ENCODE data around the gene ETF1. TPM values are rescaled to one million over a fixed set of nuclear protein-coding genes. Genes with fewer than 3 reads are reported as not detected.

ETF1 gene
- total and polyA plus RNA-seq, 7 experiments from 2014 or later, result 19.0 to 137 (median 43.1) TPM

- no peaks in the 10 kb centered on the region for H3K27me3 Mint-ChIP-seq
- H3K36me3 ChIP-seq (ENCODE audit: control insufficient read depth in 2 of 3, insufficient read depth in 3 of 3, low read length in 3 of 3), result peaks cover 41 to 95% (median 66%) of the 10 kb centered on the region in 3 experiments
- ChIA-PET CTCF (interaction anchor here (0.6 kb wide), 1 partner anchor 21 kb away, joined by 4 read pairs; no protein-coding TSS in a partner anchor), POLR2A (interaction anchor here (1.1 to 3.0 kb wide), 2 partner anchors 7 to 25 kb away, joined by 5 to 28 read pairs; partner anchors contain the start of genes ETF1 and HSPA9)
- DNase-seq, result no peak
- H3K4me1 ChIP-seq (ENCODE audit: control insufficient read depth in 2 of 2, insufficient read depth in 2 of 2, low read length in 2 of 2), result peaks cover 24 to 38% of the 10 kb centered on the region in 2 donors
- H3K4me3 ChIP-seq (ENCODE audit: low read length), result no peak overlapping the region
- H3K36me3 Mint-ChIP-seq, result peaks cover 12 to 71% (median 52%) of the 10 kb centered on the region in 5 donors
- ATAC-seq, result no peak
- no peak overlapping the region for H3K27ac ChIP-seq (ENCODE audit: low read depth, low read length)
- peak overlapping the region in 2 of 10 donors; percentile 2 for H3K4me3 Mint-ChIP-seq
- H3K9me3 ChIP-seq (ENCODE audit: control insufficient read depth in 2 of 3, low read length in 3 of 3), result no peaks in the 10 kb centered on the region
- H3K9me3 Mint-ChIP-seq, result peaks cover 0 to 2% (median 0%) of the 10 kb centered on the region in 11 donors
- intact Hi-C loops (cut with micrococcal nuclease), result no loop called here
- peak overlapping the region in 7 of 9 donors; percentile 23 to 63 (median 49) for H3K27ac Mint-ChIP-seq
- H3K27me3 ChIP-seq (ENCODE audit: control insufficient read depth in 2 of 2, insufficient read depth in 2 of 2, low read length in 2 of 2), result no peaks in the 10 kb centered on the region
- peaks cover 24 to 77% (median 60%) of the 10 kb centered on the region in 7 donors for H3K4me1 Mint-ChIP-seq
These were observed 25.2 kb upstream of the ETF1 start for GRCh38 chr5:138568061-138568824.

- H3K4me1 ChIP-seq (ENCODE audit: control insufficient read depth in 2 of 2, insufficient read depth in 2 of 2, low read length in 2 of 2), result peaks cover 21 to 38% of the 10 kb centered on the region in 2 donors
- H3K36me3 Mint-ChIP-seq, result peaks cover 12 to 63% (median 42%) of the 10 kb centered on the region in 5 donors
- H3K27me3 Mint-ChIP-seq, result no peaks in the 10 kb centered on the region
- peak overlapping the region in 8 of 9 donors; percentile 45 to 94 (median 78) for H3K27ac Mint-ChIP-seq
- no peak overlapping the region for H3K4me3 ChIP-seq (ENCODE audit: low read length)
- H3K9me3 Mint-ChIP-seq, result peaks cover 0 to 2% (median 0%) of the 10 kb centered on the region in 11 donors
- ATAC-seq (no peak), DNase-seq (no peak)
- H3K27ac ChIP-seq (ENCODE audit: low read depth, low read length), result peak overlapping the region; percentile 4
- H3K9me3 ChIP-seq (ENCODE audit: control insufficient read depth in 2 of 3, low read length in 3 of 3), result no peaks in the 10 kb centered on the region
- H3K27me3 ChIP-seq (ENCODE audit: control insufficient read depth in 2 of 2, insufficient read depth in 2 of 2, low read length in 2 of 2), result no peaks in the 10 kb centered on the region
- peak overlapping the region in 3 of 10 donors; percentile 16 to 49 (median 18) for H3K4me3 Mint-ChIP-seq
- intact Hi-C loops (cut with micrococcal nuclease), result no loop called here
- H3K36me3 ChIP-seq (ENCODE audit: control insufficient read depth in 2 of 3, insufficient read depth in 3 of 3, low read length in 3 of 3), result peaks cover 40 to 86% (median 56%) of the 10 kb centered on the region in 3 experiments
- ChIA-PET CTCF (interaction anchor here (0.6 kb wide), 1 partner anchor 86 kb away, joined by 3 read pairs; no protein-coding TSS in a partner anchor), POLR2A (interaction anchor here (1.9 to 3.0 kb wide), 2 partner anchors 8 to 23 kb away, joined by 10 to 28 read pairs; partner anchors contain the start of genes ETF1 and HSPA9)
- peaks cover 20 to 73% (median 58%) of the 10 kb centered on the region in 7 donors for H3K4me1 Mint-ChIP-seq
These were observed 23.8 kb upstream of the ETF1 start for GRCh38 chr5:138566792-138567191.

- Mint-ChIP-seq H3K4me3 (peak overlapping the region; percentile 23 to 77 (median 66)), H3K27ac (peak overlapping the region; percentile 74 to 96 (median 92)), H3K4me1 (peaks cover 20 to 71% (median 54%) of the 10 kb centered on the region in 7 donors), H3K27me3 (no peaks in the 10 kb centered on the region), H3K36me3 (peaks cover 16 to 62% (median 43%) of the 10 kb centered on the region in 5 donors), H3K9me3 (peaks cover 0 to 4% (median 0%) of the 10 kb centered on the region in 11 donors)
- DNase-seq, result peak in 7 of 9 donors; percentile 31 to 66 (median 50)
- Histone ChIP-seq H3K36me3 (ENCODE audit: control insufficient read depth in 2 of 3, insufficient read depth in 3 of 3, low read length in 3 of 3) (peaks cover 49 to 86% (median 51%) of the 10 kb centered on the region in 3 experiments), H3K4me1 (ENCODE audit: control insufficient read depth in 2 of 2, insufficient read depth in 2 of 2, low read length in 2 of 2) (peaks cover 21 to 38% of the 10 kb centered on the region in 2 donors), H3K4me3 (ENCODE audit: low read length) (peak overlapping the region; percentile 21), H3K9me3 (ENCODE audit: control insufficient read depth in 2 of 3, low read length in 3 of 3) (no peaks in the 10 kb centered on the region), H3K27ac (ENCODE audit: low read depth, low read length) (peak overlapping the region; percentile 64), H3K27me3 (ENCODE audit: control insufficient read depth in 2 of 2, insufficient read depth in 2 of 2, low read length in 2 of 2) (no peaks in the 10 kb centered on the region)
- ChIA-PET CTCF (interaction anchor here (0.6 to 1.0 kb wide), 2 partner anchors 10 to 78 kb away, joined by 4 read pairs; partner anchors contain the start of gene HSPA9), POLR2A (interaction anchor here (1.2 to 3.0 kb wide), 3 partner anchors 10 to 21 kb away, joined by 3 to 28 read pairs (median 10); partner anchors contain the start of genes ETF1 and HSPA9)
- intact Hi-C loops (cut with micrococcal nuclease), result loop anchor here in 1 of 2 donors (1.0 kb wide), 1 partner anchor 10 kb away; the partner anchor contains the start of gene HSPA9
- ATAC-seq, result peak; percentile 83
These were observed 22.2 kb upstream of the ETF1 start for GRCh38 chr5:138565100-138565821.

- Mint-ChIP-seq H3K27me3 (no peaks in the 10 kb centered on the region), H3K4me3 (no peak overlapping the region), H3K9me3 (peaks cover 0 to 4% (median 0%) of the 10 kb centered on the region in 11 donors), H3K36me3 (peaks cover 16 to 63% (median 50%) of the 10 kb centered on the region in 5 donors), H3K4me1 (peaks cover 20 to 68% (median 55%) of the 10 kb centered on the region in 7 donors), H3K27ac (peak overlapping the region in 5 of 9 donors; percentile 44 to 95 (median 74))
- ChIA-PET CTCF (no interaction called here), POLR2A (interaction anchor here (2.6 kb wide), 1 partner anchor 11 kb away, joined by 8 read pairs; the partner anchor contains the start of gene HSPA9)
- Histone ChIP-seq H3K4me3 (ENCODE audit: low read length) (no peak overlapping the region), H3K27me3 (ENCODE audit: control insufficient read depth in 2 of 2, insufficient read depth in 2 of 2, low read length in 2 of 2) (no peaks in the 10 kb centered on the region), H3K27ac (ENCODE audit: low read depth, low read length) (peak overlapping the region; percentile 54), H3K4me1 (ENCODE audit: control insufficient read depth in 2 of 2, insufficient read depth in 2 of 2, low read length in 2 of 2) (peaks cover 14 to 38% of the 10 kb centered on the region in 2 donors), H3K36me3 (ENCODE audit: control insufficient read depth in 2 of 3, insufficient read depth in 3 of 3, low read length in 3 of 3) (peaks cover 53 to 88% (median 58%) of the 10 kb centered on the region in 3 experiments), H3K9me3 (ENCODE audit: control insufficient read depth in 2 of 3, low read length in 3 of 3) (no peaks in the 10 kb centered on the region)
- ATAC-seq (no peak), DNase-seq (no peak)
- intact Hi-C loops (cut with micrococcal nuclease), result no loop called here
These were observed 21.2 kb upstream of the ETF1 start for GRCh38 chr5:138564242-138564641.

GRCh38 chr5:138563340-138564118, 20.5 kb upstream of the ETF1 start:
- intact Hi-C loops (cut with micrococcal nuclease), result loop anchor here in 1 of 2 donors (2.0 kb wide), 1 partner anchor 15 kb away; no protein-coding TSS in a partner anchor
- DNase-seq (no peak), ATAC-seq (no peak)
- peaks cover 13 to 67% (median 52%) of the 10 kb centered on the region in 7 donors for H3K4me1 Mint-ChIP-seq
- H3K9me3 ChIP-seq (ENCODE audit: control insufficient read depth in 2 of 3, low read length in 3 of 3), result no peaks in the 10 kb centered on the region
- peaks cover 53 to 89% (median 60%) of the 10 kb centered on the region in 3 experiments for H3K36me3 ChIP-seq (ENCODE audit: control insufficient read depth in 2 of 3, insufficient read depth in 3 of 3, low read length in 3 of 3)
- H3K36me3 Mint-ChIP-seq, result peaks cover 19 to 63% (median 51%) of the 10 kb centered on the region in 5 donors
- no peak overlapping the region for H3K4me3 ChIP-seq (ENCODE audit: low read length)
- H3K4me3 Mint-ChIP-seq, result no peak overlapping the region
- H3K9me3 Mint-ChIP-seq, result peaks cover 0 to 4% (median 0%) of the 10 kb centered on the region in 11 donors
- ChIA-PET CTCF (no interaction called here), POLR2A (interaction anchor here (2.6 kb wide), 1 partner anchor 12 kb away, joined by 8 read pairs; the partner anchor contains the start of gene HSPA9)
- H3K27ac Mint-ChIP-seq, result peak overlapping the region; percentile 1 to 76 (median 64)
- H3K27me3 Mint-ChIP-seq, result no peaks in the 10 kb centered on the region
- H3K27me3 ChIP-seq (ENCODE audit: control insufficient read depth in 2 of 2, insufficient read depth in 2 of 2, low read length in 2 of 2), result no peaks in the 10 kb centered on the region
- peak overlapping the region; percentile 26 for H3K27ac ChIP-seq (ENCODE audit: low read depth, low read length)
- peaks cover 14 to 35% of the 10 kb centered on the region in 2 donors for H3K4me1 ChIP-seq (ENCODE audit: control insufficient read depth in 2 of 2, insufficient read depth in 2 of 2, low read length in 2 of 2)

Data from naive thymus-derived CD4-positive, alpha-beta T cell (primary cell).